Uterus (tissue), 4 donors: ENCODE results near the gene POU2F1. TPM values are rescaled to one million over a fixed set of nuclear protein-coding genes. Genes with fewer than 3 reads are reported as not detected.

ENCODE experiments used
- DNase-seq, 2 donors: peaks; one replicate each; pipeline ENCODE4 v3.0.0-alpha.2; 2019 to 2020
- H3K27ac ChIP-seq, 2 donors: fragments of 200-600 bp; sonication (generic); 1 replicate in 1 of 2; 2 replicates in 1 of 2; pipeline ENCODE4 v1.5.1; 2016 to 2018
- H3K27me3 ChIP-seq, 2 donors: fragments of 200-600 bp; sonication (generic); one replicate each; pipeline ENCODE4 v1.5.1; 2018 to 2019; ENCODE audit warnings: control low read depth in 1 of 2
- H3K36me3 ChIP-seq, 2 donors: fragments of 200-600 bp; sonication (generic); one replicate each; pipeline ENCODE4 v1.5.1; 2019; ENCODE audit warnings: control low read depth in 1 of 2
- H3K4me1 ChIP-seq, 2 donors: fragments of 200-600 bp; sonication (generic); one replicate each; pipeline ENCODE4 v1.5.1; 2018 to 2019; ENCODE audit warnings: control low read depth in 1 of 2
- H3K4me3 ChIP-seq, 2 donors: fragments of 200-600 bp; sonication (generic); 1 replicate in 1 of 2; 2 replicates in 1 of 2; pipeline ENCODE4 v1.5.1; 2018 to 2019; ENCODE audit warnings: mild to moderate bottlenecking in 1 of 2
- H3K9me3 ChIP-seq, 2 donors: fragments of 200-600 bp; sonication (generic); one replicate each; pipeline ENCODE4 v1.5.1; 2019; ENCODE audit warnings: control low read depth in 1 of 2
- POLR2A ChIP-seq, 2 donors: fragments of 450-650 bp; IDR thresholded peaks; one replicate each; pipeline ENCODE4 v1.6.1; 2016; ENCODE audit warnings: antibody characterized with exemption in 2 of 2, mild to moderate bottlenecking in 1 of 2, moderate library complexity in 1 of 2
- intact Hi-C: fragments of 100-400 bp; cut with DNase I; formaldehyde crosslinking; loops from one replicate; pipeline ENCODE4 v1.15.1; 2023; ENCODE audit warnings: low total_unique reads
- total RNA-seq, 4 donors: library from RNA; depleted of rRNA in 3 of 4; stranded (reverse); fragments of >200 nt in 3 of 4; gene quantifications; one replicate each; pipeline versions ENCODE4 v1.1.0 to v1.2.4, GENCODE V29; 2014 to 2023
- TF ChIP-seq, protein P1 (sequence below), 4 experiments: fragments of 200-600 bp in 2 of 4; fragments of 450-650 bp in 2 of 4; sonication (generic) in 2 of 4; IDR thresholded peaks; one replicate each; pipeline ENCODE4 v1.5.1; 2016 to 2019; ENCODE audit warnings: antibody characterized with exemption in 4 of 4, mild to moderate bottlenecking in 2 of 4, moderate library complexity in 1 of 4
- donor health status: DM: yes; HTN: yes; CAD: no.

The POU2F1 gene
- total RNA-seq, 4 donors from 2014 or later, result 9.7 to 50.8 (median 32.2) TPM

DNA sequence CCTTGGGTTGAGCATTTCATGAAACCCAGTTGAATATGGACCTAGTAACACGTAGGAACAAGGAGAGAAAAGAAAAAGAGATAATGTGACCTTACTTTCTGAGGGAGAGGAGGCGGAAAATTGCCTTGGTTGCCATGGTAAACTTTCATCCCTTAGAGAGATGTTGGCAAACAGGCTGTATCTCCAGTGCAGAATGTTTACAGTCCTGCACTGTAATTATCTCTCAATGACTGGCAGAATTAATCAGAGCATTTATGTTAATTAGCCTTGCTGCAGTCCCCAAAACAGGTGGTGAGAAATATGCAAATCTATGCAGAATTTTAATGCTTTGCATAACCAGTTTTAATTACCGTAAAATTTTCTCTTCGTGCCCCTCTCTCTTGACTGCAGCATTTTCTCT, 150.3 kb downstream of the POU2F1 start:
- TF ChIP-seq, protein P1, sequence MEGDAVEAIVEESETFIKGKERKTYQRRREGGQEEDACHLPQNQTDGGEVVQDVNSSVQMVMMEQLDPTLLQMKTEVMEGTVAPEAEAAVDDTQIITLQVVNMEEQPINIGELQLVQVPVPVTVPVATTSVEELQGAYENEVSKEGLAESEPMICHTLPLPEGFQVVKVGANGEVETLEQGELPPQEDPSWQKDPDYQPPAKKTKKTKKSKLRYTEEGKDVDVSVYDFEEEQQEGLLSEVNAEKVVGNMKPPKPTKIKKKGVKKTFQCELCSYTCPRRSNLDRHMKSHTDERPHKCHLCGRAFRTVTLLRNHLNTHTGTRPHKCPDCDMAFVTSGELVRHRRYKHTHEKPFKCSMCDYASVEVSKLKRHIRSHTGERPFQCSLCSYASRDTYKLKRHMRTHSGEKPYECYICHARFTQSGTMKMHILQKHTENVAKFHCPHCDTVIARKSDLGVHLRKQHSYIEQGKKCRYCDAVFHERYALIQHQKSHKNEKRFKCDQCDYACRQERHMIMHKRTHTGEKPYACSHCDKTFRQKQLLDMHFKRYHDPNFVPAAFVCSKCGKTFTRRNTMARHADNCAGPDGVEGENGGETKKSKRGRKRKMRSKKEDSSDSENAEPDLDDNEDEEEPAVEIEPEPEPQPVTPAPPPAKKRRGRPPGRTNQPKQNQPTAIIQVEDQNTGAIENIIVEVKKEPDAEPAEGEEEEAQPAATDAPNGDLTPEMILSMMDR (IDR thresholded peaks at IDR 0.05), result no peak
- TF ChIP-seq POLR2A (IDR thresholded peaks at IDR 0.05), result no peak
- intact Hi-C loops, result no loop called here

DNA sequence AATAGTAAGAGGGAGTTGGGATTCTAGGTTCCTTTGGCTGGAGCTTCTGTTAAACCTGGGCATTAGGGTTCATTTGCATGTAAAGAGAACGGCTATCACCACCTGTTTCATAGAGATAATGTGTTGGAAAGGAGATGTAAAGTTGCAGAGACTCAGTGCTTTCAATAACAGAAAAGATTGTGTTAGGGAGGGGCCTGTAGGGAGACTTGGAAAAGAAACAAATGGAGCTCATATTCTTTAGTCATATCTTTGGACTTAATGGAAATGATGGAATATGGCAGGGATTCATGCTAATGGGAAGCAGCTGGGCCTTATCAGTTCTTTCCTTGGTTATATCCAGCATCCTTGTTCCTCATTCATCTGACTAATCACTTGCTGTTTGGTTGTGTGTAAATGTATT, 152.7 kb downstream of the POU2F1 start:
- no peaks in the 10 kb centered on the region for H3K27me3 ChIP-seq
- no peak overlapping the region for H3K27ac ChIP-seq
- DNase-seq, result peak in 1 of 2 donors; percentile 21
- H3K4me3 ChIP-seq, result no peak overlapping the region
- no peaks in the 10 kb centered on the region for H3K36me3 ChIP-seq
- H3K4me1 ChIP-seq, result no peaks in the 10 kb centered on the region
- intact Hi-C loops, result no loop called here
- no peaks in the 10 kb centered on the region for H3K9me3 ChIP-seq
- TF ChIP-seq POLR2A (IDR thresholded peaks at IDR 0.05), result no peak
- TF ChIP-seq, protein P1 (IDR thresholded peaks at IDR 0.05), result no peak

More for the DNA sequence above, 150.3 kb downstream of the POU2F1 start:
- no peak overlapping the region for H3K4me3 ChIP-seq
- H3K27ac ChIP-seq, result no peak overlapping the region
- no peaks in the 10 kb centered on the region for H3K36me3 ChIP-seq
- DNase-seq, result no peak
- no peaks in the 10 kb centered on the region for H3K27me3 ChIP-seq
- no peaks in the 10 kb centered on the region for H3K9me3 ChIP-seq
- no peaks in the 10 kb centered on the region for H3K4me1 ChIP-seq

DNA sequence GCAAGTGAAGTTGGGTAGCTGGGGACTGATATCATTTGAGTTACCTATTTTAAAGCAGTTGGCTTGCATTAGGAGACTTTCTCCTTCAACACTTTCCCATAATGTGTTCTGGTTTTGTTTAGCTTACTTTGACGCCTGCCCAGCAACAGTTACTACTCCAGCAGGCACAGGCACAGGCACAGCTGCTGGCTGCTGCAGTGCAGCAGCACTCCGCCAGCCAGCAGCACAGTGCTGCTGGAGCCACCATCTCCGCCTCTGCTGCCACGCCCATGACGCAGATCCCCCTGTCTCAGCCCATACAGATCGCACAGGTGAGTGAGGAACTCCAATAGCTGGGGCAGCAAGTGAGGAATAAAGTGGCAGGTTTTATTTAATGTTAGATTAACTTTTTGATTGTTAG, 153.3 kb downstream of the POU2F1 start:
- Histone ChIP-seq H3K36me3 (no peaks in the 10 kb centered on the region), H3K9me3 (no peaks in the 10 kb centered on the region), H3K27ac (no peak overlapping the region), H3K27me3 (no peaks in the 10 kb centered on the region), H3K4me3 (no peak overlapping the region), H3K4me1 (no peaks in the 10 kb centered on the region)
- DNase-seq, result no peak
- intact Hi-C loops, result no loop called here
- TF ChIP-seq, protein P1 (IDR thresholded peaks at IDR 0.05), result no peak
- no peak for TF ChIP-seq POLR2A (IDR thresholded peaks at IDR 0.05)

DNA sequence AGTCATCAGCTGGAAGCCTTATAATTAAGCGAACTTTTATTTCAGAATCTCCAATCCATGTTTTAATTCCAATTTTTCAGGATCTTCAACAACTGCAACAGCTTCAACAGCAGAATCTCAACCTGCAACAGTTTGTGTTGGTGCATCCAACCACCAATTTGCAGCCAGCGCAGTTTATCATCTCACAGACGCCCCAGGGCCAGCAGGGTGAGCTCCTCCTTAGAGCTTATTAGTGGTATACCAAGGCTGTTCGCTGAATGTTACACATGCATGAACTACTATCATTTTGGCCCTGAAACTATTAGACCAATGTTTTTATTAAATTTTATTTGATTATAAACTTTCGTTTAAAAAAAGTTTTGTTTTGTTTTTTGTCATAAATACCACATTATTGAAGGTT, 155.3 kb downstream of the POU2F1 start:
- no peak for DNase-seq
- Histone ChIP-seq H3K27ac (no peak overlapping the region), H3K4me1 (no peaks in the 10 kb centered on the region), H3K27me3 (no peaks in the 10 kb centered on the region), H3K4me3 (no peak overlapping the region), H3K9me3 (no peaks in the 10 kb centered on the region), H3K36me3 (no peaks in the 10 kb centered on the region)
- TF ChIP-seq POLR2A (IDR thresholded peaks at IDR 0.05), result no peak
- TF ChIP-seq, protein P1 (IDR thresholded peaks at IDR 0.05), result no peak
- intact Hi-C loops, result no loop called here

DNA sequence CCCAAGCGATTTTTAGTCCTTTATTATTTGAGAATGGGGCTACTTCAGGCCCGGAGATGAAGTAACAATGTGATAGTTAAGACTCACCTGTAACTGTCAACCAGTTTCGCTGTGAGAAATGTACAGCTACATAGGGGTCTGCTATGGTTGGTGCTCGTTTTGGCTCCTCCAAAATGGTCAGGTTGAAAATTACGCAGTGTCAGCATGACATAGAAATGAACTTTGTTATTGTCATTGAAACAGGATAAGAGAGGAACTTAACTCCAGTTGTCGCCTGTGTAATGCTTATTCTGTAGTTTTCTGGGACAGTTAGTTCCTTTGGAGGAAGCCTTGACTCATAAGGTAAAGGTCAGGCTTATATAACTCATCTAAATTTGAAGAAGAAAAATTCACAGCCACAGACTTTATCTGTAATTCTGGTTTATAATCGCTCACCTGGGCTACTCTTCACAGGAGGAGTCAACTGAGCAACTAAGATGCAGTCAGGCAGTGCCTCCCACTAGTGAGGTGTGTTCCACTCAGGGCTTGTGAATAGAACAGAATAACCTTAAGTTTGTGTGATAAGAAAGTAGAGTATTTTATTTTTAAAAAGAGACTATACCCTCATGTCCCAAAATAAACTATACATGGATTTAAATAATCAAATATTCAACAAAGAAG, 166.7 kb downstream of the POU2F1 start:
- TF ChIP-seq POLR2A (IDR thresholded peaks at IDR 0.05), result no peak
- Histone ChIP-seq H3K27me3 (no peaks in the 10 kb centered on the region), H3K4me3 (no peak overlapping the region), H3K36me3 (no peaks in the 10 kb centered on the region), H3K4me1 (no peaks in the 10 kb centered on the region), H3K27ac (no peak overlapping the region), H3K9me3 (no peaks in the 10 kb centered on the region)
- no peak for DNase-seq
- intact Hi-C loops, result no loop called here

DNA sequence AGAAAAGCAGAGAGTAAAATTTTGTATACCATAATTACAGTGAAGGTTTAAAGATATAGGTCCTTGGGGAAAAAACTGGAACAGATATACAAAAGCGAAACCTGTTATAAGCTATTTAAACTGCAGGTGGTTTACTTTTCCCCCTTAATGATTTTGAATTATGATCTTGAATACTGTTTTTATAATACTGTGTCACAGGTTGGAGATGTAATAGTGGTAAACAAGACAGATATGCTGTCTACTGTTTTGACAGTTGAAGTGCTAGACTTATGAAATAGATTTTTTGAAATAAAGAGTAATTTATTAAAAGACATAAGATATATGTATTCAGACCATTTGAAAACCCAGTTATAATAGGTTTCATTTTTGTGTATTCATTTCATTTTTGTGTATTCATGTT, 168.3 kb downstream of the POU2F1 start:
- intact Hi-C loops, result no loop called here
- DNase-seq, result no peak
- Histone ChIP-seq H3K27me3 (no peaks in the 10 kb centered on the region), H3K9me3 (no peaks in the 10 kb centered on the region), H3K4me1 (no peaks in the 10 kb centered on the region), H3K4me3 (no peak overlapping the region), H3K36me3 (no peaks in the 10 kb centered on the region), H3K27ac (no peak overlapping the region)
- TF ChIP-seq, protein P1 (IDR thresholded peaks at IDR 0.05), result no peak
